ENCODE results near the gene SENP1.

The SENP1 gene

DNA sequence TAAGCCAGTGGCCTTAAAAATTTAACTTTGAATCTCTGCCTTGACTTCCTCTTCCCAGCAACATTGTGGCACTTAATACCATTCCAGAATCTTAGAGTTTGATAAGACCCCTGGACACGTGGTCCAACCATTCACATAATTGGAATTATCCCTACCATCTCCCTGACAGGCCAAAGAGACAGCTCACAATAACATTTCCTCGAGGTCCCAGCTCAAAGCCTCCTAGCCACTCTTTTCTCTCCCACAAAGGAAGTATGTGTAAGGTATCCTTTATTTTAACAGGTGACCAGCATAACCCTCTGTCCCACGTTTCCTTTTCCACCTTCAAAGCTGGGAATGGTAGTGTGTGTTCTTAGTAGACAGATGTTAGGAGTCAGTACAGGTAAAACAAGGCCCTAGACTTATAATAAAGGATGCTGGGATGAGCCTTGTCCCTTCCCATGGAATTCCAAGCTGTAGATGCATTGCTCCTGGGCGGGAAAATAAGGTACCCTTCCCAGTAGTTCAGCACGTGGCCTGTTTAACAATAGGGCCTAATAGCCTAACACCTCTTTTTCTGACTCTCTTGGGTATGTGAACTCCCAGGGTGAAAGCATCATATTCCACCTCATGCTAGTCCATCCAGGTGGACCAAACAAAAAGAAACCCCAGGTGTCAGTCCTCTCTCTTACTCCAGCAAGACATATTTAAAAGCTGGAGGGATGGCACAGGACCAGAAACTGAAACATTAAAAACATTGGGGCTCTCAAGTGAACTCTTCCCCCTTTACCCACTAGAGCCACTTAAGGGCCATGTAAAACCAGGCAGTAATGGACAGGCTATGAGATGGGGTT lies 64.1 kb downstream of the SENP1 start:
- no peak overlapping the region for H3K27ac ChIP-seq
- no peak for TF ChIP-seq ZFX (IDR thresholded peaks at IDR 0.05)
- TF ChIP-seq, protein P1, sequence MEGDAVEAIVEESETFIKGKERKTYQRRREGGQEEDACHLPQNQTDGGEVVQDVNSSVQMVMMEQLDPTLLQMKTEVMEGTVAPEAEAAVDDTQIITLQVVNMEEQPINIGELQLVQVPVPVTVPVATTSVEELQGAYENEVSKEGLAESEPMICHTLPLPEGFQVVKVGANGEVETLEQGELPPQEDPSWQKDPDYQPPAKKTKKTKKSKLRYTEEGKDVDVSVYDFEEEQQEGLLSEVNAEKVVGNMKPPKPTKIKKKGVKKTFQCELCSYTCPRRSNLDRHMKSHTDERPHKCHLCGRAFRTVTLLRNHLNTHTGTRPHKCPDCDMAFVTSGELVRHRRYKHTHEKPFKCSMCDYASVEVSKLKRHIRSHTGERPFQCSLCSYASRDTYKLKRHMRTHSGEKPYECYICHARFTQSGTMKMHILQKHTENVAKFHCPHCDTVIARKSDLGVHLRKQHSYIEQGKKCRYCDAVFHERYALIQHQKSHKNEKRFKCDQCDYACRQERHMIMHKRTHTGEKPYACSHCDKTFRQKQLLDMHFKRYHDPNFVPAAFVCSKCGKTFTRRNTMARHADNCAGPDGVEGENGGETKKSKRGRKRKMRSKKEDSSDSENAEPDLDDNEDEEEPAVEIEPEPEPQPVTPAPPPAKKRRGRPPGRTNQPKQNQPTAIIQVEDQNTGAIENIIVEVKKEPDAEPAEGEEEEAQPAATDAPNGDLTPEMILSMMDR (conservative IDR thresholded peaks at IDR 0.05) = no peak

DNA sequence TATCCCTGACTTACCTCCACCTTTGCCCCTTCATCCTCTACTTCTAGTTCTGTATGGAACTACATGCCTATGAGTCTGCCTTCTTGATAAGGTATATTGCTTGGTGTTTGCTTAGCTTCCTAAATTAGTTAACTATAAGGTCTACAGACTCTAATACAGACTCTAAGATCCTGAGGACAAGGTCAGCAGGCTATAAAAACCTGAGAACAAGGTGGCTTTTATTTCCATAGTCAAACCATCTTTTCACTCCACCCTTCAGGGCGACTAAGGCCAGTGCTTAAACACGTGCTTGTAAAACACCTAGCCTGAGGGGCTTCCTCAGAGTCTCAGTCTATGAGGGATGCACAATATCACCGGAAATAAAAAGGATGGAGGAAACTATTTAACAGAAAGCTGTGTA lies 65.5 kb downstream of the SENP1 start:
- TF ChIP-seq, protein P1 (conservative IDR thresholded peaks at IDR 0.05) = no peak
- TF ChIP-seq ZFX (IDR thresholded peaks at IDR 0.05) = no peak

DNA sequence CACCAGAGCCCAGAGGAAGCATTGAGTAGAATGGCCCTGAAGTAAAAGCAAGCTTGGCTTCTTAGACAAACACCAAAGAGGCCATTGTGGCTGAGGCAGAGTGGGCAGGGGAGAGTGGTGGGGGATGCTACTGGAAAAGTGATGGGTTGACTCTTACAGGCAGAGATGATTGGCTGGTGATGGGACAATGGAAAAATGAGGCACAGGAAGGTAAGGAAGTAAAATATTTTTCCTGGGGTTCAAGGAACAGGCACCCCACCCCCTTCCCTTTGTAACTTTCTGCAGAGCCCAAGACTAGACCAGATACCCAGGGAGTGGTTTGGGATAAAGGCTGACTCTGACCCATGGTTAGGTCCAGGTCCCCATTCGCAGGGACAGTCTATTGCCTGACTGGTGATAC lies 66.7 kb downstream of the SENP1 start:
- no peak for TF ChIP-seq ZFX (IDR thresholded peaks at IDR 0.05)
- TF ChIP-seq, protein P1 (conservative IDR thresholded peaks at IDR 0.05) = no peak
- H3K27ac ChIP-seq = no peak overlapping the region

More for the DNA sequence above, 65.5 kb downstream of the SENP1 start:
- no peak overlapping the region for H3K27ac ChIP-seq

DNA sequence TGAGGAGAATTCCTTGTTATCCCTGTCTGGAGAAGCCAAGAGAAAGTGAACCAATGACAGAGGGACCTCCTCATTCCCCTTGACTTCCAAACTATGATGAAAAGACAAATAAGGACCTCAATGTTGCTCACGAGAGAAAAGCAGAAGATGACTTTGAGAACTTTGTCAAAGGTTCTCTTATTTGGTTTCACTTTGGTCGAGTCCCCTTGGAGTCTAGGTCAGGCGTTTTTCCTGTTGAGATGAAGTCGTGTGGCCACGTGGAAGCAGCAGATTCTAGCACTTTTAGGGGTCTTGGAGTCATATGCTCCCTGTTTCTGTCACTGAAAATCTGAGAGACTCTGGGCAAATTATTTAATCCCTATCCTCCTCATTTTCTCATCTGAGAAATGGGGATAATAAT lies 67.8 kb downstream of the SENP1 start:
- TF ChIP-seq, protein P1 (conservative IDR thresholded peaks at IDR 0.05) = no peak
- no peak for TF ChIP-seq ZFX (IDR thresholded peaks at IDR 0.05)
- no peak overlapping the region for H3K27ac ChIP-seq

DNA sequence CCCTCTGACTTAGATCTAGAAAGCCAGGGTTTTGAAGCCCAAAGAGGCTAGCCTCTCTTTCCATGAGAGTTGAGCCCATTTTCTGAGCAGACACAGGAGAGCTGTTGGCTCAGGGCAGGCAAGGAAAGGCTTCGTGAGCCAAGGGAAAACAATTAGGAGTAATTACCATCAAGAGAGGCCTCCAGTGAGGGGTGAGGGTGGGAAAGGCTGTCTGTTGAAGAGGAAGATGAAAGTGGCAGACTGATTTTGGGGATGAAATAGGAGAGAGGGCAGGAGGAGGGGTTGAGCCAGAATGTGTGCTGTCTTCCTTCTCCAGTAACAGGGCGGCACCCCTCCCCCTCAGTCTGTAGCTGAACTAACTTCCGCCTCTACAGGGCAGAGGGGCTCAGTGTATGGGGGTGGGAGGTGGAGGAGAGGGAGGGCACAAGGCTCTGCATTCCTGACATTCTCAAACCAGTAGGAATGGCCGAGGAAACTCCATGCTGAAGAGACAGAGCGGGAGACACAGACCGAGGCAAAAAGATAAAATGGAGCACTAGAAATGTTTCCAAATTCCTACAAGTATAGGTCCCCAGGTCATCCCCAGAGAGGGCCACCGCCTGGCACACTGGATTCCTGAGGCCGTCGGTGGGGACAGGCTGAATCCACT lies 68.5 kb downstream of the SENP1 start:
- no peak for TF ChIP-seq ZFX (IDR thresholded peaks at IDR 0.05)
- TF ChIP-seq, protein P1 (conservative IDR thresholded peaks at IDR 0.05) = no peak
- H3K27ac ChIP-seq = no peak overlapping the region

DNA sequence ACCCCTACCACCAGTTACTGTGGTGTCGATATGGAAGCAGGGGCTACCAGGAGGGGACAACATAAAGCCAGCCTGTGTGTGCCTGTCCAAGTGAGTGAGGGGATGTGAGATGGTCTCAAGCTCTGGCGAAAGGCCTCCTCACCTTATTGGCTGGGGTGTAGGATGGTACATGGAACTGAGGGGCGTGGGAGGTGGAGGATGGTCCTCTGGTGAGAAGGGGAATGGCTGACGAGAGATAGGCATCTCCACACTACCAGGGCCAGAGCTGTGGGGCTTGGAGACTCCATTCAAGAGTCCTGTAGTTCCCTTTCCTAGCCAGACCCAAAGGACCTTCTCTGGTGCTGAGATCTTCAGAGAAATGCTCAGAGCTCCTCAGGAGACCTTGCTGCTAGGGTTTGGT lies 69.1 kb downstream of the SENP1 start:
- TF ChIP-seq, protein P1 (conservative IDR thresholded peaks at IDR 0.05) = no peak
- no peak for TF ChIP-seq ZFX (IDR thresholded peaks at IDR 0.05)
- H3K27ac ChIP-seq = no peak overlapping the region
